ENCODE results near the gene AFF3.

The AFF3 gene

GRCh38 chr2:99900556-99900955 is 241.8 kb downstream of the AFF3 start:
- no peak for TF ChIP-seq CTCF (IDR thresholded peaks at IDR 0.05; ENCODE audit: control insufficient read depth, extremely low read depth, insufficient read depth)
- H3K4me3 ChIP-seq (ENCODE audit: low read depth, low read length), result no peak overlapping the region
- DNase-seq (ENCODE audit: low read depth), result no peak

GRCh38 chr2:99899882-99900281 is 242.5 kb downstream of the AFF3 start:
- H3K4me3 ChIP-seq (ENCODE audit: low read depth, low read length), result no peak overlapping the region
- no peak for DNase-seq (ENCODE audit: low read depth)
- no peak for TF ChIP-seq CTCF (IDR thresholded peaks at IDR 0.05; ENCODE audit: control insufficient read depth, extremely low read depth, insufficient read depth)

GRCh38 chr2:99899058-99899855 is 243.1 kb downstream of the AFF3 start:
- H3K4me3 ChIP-seq (ENCODE audit: low read depth, low read length), result no peak overlapping the region
- no peak for TF ChIP-seq CTCF (IDR thresholded peaks at IDR 0.05; ENCODE audit: control insufficient read depth, extremely low read depth, insufficient read depth)
- DNase-seq (ENCODE audit: low read depth), result no peak

- TF ChIP-seq CTCF (IDR thresholded peaks at IDR 0.05; ENCODE audit: control insufficient read depth, extremely low read depth, insufficient read depth), result no peak
- DNase-seq (ENCODE audit: low read depth), result no peak
- H3K4me3 ChIP-seq (ENCODE audit: low read depth, low read length), result no peak overlapping the region
Observed at GRCh38 chr2:99898336-99899048, 243.9 kb downstream of the AFF3 start.

- DNase-seq (ENCODE audit: low read depth), result no peak
- H3K4me3 ChIP-seq (ENCODE audit: low read depth, low read length), result no peak overlapping the region
- no peak for TF ChIP-seq CTCF (IDR thresholded peaks at IDR 0.05; ENCODE audit: control insufficient read depth, extremely low read depth, insufficient read depth)
Observed at GRCh38 chr2:99891428-99891780, 251.0 kb downstream of the AFF3 start.

- no peak overlapping the region for H3K4me3 ChIP-seq (ENCODE audit: low read depth, low read length)
- no peak for DNase-seq (ENCODE audit: low read depth)
- no peak for TF ChIP-seq CTCF (IDR thresholded peaks at IDR 0.05; ENCODE audit: control insufficient read depth, extremely low read depth, insufficient read depth)
Observed at GRCh38 chr2:99890568-99891427, 251.6 kb downstream of the AFF3 start.

Measured in LNCaP clone FGC (cell line).